OCI-M1 (cell line): ENCODE results near the gene GPR68.

Experiments
- DNase-seq: peaks from one replicate; lab custom pipeline; 2025; lab: John Stamatoyannopoulos, UW

The GPR68 gene, protein sequence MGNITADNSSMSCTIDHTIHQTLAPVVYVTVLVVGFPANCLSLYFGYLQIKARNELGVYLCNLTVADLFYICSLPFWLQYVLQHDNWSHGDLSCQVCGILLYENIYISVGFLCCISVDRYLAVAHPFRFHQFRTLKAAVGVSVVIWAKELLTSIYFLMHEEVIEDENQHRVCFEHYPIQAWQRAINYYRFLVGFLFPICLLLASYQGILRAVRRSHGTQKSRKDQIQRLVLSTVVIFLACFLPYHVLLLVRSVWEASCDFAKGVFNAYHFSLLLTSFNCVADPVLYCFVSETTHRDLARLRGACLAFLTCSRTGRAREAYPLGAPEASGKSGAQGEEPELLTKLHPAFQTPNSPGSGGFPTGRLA

DNA sequence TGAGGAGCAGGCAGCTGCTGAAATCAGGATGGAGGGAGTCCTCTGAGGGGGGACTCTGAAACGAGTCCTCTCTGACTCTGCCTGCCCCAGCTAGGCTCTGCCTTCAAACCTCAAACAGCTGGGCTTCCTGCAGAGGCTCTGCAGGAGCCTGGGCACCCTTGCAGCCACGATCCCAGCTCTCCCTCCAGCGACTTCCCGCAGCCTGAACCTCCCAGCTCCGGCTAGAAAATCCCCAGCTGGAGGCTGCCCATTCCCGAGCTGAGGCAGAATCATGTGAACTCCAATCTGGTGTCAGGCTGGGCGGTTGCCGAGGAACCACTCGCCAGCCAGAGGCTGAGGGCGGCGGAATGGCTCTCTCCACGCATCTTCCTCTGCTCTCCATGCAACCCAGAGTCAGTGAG, at the start of gene GPR68:
TSS of gene GPR68 (minus strand) at position 204 of the 401 bp plus-strand sequence. CDS start 9,654 bp downstream, outside the sequence.
- no peak for DNase-seq

DNA sequence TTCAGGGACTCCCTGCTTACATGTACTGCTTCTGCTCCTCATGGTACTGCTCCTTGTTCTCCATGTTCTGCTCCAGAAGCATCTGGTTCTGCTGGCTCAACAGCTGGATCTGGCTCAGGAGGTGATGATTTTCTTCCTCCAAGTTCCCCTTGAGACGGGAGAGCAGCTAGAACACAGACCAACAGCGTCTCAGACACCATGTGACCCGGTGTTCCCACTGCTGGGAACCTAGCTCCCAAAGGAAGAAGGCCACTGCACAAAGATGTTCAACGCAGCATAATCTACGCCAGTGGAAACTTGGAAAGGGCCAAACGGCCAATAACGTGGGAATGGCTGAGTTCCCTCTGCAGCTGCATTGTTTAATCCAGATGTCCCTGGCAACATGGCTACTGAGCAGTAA, 49.6 kb upstream of the GPR68 start:
- DNase-seq: no peak

- no peak for DNase-seq
These were observed 48.8 kb upstream of the GPR68 start for GRCh38 chr14:91293281-91293680.

DNA sequence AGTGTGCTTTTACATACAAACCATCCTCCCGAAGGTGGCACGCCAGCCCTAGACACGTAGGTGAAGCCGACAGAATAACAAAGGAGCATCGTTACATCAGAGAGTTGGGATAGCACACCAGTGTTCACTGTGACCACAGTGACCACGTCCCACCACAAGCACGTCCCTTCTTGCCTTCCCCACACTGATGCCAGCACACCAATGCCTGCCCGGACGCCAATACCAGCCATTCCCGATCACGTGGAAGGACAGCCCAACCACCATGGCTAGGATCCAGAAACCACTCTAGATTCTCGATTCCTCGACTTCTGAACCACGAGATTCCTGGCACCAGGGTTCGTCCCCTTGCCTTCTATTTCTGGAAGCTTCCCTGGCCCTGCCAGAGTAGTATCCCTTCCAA, 48.0 kb upstream of the GPR68 start:
- no peak for DNase-seq

- DNase-seq: no peak
These were observed 47.4 kb upstream of the GPR68 start for GRCh38 chr14:91291786-91292405.

- no peak for DNase-seq
These were observed 46.5 kb upstream of the GPR68 start for GRCh38 chr14:91290986-91291385.

- DNase-seq: no peak
These were observed 45.0 kb upstream of the GPR68 start for GRCh38 chr14:91289464-91289863.

DNA sequence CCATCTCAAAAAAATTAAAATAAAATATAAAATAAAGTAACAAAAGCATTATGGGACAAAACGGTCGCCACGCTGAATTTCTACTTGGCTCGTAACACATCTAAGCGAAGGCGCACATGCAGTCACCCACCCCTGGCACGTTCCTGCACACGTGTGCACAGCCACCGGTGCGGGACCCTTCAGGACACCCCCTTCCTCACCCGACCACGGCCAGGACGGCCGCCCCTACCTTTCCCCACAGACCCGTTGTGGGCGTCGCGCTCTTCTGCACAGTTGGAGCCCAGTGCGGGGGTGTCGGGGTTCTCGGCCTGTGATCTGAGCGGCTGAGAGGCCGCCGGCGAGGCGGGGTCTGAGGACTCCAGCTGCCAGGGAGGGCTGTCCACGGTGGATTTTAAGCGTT, 44.4 kb upstream of the GPR68 start:
- DNase-seq: no peak

- DNase-seq: peak; percentile 82
These were observed 42.0 kb upstream of the GPR68 start for GRCh38 chr14:91286530-91286937.

- no peak for DNase-seq
These were observed 40.5 kb upstream of the GPR68 start for GRCh38 chr14:91284791-91285548.

- DNase-seq: no peak
These were observed 39.8 kb upstream of the GPR68 start for GRCh38 chr14:91284146-91284790.

DNA sequence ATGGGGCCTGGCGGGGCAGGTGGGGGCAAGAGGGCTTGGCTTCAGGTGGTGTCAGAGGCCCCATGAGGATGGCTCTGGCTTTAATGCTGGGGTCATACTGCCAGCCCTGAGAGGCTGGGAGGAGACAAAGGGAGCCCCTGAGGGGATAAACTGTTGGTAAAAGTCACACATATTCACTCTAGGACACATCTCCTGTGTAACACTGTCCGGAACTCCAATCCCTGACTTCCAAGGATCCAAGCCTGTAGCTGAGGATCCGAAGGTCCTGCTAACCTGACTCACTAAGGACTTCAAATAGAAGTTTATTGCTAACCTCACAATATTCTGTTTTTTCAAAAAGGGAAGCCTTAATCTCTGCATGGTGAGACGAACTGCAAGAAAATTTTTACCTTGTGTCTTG, 39.2 kb upstream of the GPR68 start:
- DNase-seq: no peak

DNA sequence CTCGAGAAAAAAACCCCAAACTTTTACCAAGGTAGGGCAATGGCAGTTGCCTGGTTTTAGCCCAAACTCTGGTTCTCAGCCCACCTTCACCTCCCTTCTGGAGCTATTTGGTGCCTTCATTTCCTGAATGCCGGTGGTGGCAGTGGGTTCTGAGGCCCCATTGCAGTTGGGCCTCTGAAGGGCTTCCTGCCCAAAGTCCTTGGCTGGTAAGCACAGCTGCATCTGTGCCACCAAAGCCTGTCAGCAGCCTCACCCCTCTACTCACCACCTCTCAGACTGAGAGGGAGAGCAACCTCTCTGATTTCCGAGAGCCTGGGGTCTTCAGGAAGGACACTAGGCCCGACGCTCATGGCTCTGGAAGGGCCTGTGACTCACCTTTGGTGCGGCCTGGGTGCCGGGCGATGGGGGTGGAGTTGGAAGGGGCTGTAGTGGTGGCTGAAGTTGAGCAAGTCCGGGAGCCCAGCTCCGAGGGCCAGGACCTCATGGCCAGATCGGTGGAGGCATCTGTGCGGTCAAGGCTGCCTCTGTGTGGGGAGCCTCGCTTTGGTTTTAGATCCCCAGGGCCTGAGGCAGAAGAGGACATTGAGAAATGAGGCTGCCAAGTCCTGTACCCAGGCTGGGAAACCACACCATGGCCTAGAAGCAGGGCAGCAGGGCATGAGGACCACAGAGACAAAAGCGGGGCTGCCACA, 38.6 kb upstream of the GPR68 start:
- no peak for DNase-seq

DNA sequence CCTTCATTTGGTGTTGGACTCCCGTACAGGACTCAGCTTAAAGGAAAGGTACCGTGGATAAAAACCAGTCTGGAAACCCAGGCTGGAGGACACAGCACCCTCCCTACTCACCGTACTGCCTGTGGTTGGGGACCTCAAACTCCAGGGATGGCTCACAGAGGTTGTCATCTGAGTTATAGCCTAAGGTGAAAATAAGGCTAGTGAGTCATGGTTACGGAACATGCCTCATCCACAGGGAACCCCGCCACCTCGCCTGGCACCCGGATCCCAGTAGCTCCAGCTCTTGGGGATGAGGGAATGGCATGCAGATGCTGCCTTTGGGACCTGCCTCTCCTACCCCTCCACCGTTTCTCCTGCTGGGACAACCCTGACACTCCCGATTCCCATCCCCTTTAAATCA, 36.8 kb upstream of the GPR68 start:
- no peak for DNase-seq

- DNase-seq: no peak
These were observed 35.6 kb upstream of the GPR68 start for GRCh38 chr14:91280129-91280528.

DNA sequence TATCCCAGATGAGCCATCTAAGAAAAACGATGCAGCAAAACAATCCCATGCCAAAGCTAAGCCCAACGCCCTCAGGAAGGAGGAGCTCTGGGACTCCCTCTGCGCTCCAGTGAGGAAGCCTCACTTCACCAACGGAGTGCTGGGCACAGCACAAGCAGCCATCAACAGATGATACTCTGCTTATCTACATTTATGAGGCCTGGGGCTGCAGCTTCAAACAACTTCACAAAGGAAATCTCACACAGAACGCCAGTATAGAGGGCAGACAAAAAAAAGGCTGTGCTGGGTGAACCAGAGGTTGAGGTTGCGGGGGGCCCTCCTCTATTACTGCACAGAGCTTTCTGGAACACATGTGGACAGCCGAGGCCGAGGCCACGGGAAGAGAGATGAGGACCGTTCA, 34.9 kb upstream of the GPR68 start:
- no peak for DNase-seq

GRCh38 chr14:91278383-91278715, 33.8 kb upstream of the GPR68 start:
- DNase-seq: no peak

DNA sequence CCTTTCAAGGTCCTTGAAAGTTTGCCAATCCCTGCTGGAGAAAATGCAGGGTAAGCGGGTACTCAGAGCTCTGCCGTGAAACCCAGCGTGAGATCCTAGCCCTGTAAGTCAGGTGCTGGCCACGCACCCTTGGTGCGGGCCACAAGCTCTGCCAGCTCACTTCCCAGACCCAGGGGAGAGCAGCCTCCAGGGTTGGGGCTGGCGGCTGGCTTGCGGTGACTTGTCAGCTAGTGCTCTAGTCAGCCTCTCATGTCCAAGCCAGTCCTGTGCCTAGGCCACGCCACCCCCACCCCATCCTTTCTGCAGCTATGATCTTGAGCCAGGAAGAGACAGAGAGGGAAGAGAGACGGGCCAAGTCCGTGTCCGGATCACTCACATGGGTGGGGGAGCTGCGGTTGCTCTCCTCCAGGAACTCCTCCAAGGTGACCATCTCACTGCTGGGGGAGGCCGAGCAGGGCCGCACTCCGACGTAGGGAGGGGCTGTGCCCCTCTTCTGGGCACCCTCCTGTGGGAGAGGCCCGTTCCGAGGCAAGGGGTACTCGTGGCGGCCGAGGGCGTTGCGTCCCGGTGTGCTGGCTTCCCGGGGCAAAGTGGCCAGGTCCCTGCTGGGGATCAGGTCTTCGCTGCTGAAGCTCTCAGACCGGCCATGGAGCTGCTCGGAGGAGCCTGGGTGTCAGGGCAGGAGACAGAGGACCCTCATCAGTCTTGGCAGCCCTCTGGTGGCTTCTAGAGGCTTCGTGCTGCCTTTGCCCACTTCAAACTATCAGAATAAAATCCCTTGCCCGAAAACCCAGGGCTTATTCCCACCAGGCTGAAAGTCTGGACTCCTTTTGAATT, 33.3 kb upstream of the GPR68 start:
- no peak for DNase-seq

DNA sequence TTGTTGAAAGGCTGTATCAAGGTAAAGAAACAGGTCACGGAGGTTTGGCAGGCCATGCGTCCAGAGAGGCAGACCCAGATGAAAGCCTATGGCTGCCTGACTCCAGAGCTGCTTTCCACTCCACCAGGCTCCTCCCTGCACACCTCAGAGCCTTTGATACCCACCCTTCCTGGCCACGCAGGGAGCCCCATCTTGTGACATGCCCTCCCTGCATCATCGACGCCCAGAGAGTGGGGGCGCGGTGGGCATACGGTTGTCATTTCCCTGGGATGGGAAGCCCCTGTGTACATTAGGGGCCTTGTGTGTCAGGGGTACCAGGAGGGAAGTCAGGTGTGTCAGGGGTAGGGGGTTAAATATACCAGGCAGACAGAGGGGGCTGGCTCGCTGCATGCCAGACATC, 30.3 kb upstream of the GPR68 start:
- no peak for DNase-seq

GRCh38 chr14:91273885-91274273, 29.4 kb upstream of the GPR68 start:
- no peak for DNase-seq

DNA sequence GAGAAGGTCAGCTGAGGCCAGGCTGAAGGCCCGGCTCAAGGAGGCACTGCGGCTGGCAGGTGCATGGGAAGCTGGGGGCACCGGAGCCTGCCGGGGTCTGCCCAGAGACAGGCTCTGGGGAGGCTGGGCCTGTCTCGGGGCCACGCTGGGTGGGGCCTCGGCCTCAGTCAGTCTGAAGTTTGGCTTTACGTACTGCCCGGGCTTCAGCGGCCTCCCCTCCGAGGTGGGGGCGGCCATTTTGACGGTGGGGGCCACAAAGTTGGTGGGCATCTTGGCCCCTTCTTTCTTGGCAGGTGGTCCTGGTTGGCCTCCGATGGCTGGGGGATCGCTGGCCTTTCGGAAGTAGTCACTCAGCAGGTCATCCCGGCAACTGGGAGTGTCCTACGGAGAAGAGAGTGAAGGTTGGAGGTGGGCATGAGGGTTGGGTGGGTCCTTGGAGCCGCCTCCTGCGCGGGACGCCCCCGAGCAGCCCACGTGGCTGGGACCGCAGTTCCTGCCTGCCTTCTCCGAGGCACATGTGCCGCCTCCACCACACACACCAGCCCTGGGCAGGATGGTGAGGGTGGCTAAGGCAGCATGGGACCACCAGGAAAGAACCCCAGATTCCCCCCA, 28.9 kb upstream of the GPR68 start:
- DNase-seq: no peak
